ENCODE measurements around the gene DBP. TPM values are rescaled to one million over a fixed set of nuclear protein-coding genes. Genes with fewer than 3 reads are reported as not detected.
A peak's percentile ranks its signal among the peaks of the same experiment; 100 is the strongest.

DBP gene
- total RNA-seq, 2 experiments from 2014 or later, result 11.3 to 18.0 TPM

DNA sequence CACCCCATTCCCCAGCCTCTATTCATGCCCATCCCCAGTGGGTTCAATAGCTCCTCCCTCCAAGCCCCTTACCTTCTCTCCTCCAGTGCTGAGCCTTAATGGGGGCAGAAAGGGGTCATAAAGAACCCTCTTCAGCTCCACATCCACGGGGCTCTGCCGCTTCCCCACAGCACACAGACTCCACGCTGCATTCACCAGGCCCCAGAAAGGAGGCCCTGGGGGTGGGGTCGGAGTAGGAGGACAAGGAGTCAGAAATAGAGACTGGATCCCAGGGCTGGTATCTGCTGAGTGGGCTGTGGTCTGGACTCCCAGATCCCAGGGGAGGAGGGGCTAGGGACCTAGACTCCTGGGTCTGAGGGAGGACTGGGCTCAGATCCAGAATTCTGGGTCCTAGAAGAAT, 7.2 kb upstream of the DBP start:
- H3K4me1 Mint-ChIP-seq, result peaks cover 32% of the 10 kb centered on the region
- H3K36me3 Mint-ChIP-seq, result no peaks in the 10 kb centered on the region
- H3K27ac Mint-ChIP-seq, result no peak overlapping the region
- ATAC-seq (no peak), DNase-seq (no peak)
- no peak overlapping the region for H3K4me3 Mint-ChIP-seq
- CTCF ChIA-PET, result interaction anchor here (2.0 to 3.9 kb wide), 5 partner anchors 31 to 198 kb away, joined by 10 to 27 read pairs (median 19); partner anchors contain the start of gene RASIP1
- H3K27me3 Mint-ChIP-seq, result peaks cover 5% of the 10 kb centered on the region
- H3K9me3 Mint-ChIP-seq (ENCODE audit: low read depth), result no peaks in the 10 kb centered on the region

DNA sequence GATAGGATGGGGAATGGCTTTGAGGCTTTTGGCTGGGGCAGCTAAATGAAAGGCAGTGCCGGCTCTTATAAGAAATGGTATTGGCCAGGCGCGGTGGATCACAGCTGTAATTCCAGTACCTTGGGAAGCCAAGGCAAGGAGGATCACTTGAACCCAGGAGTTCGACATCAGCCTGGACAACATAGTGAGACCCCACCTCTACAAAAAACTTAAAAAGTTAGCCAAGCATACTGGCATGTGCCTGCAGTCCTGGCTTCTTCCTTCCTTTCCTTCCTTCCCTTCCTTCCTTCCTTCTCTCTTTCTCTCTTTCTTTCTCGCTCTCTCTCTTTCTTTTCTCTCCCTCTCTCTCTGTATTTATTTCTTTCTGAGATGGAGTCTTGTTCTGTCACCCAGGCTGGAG, 5.7 kb upstream of the DBP start:
- DNase-seq (no peak), ATAC-seq (no peak)
- no peak overlapping the region for H3K4me3 Mint-ChIP-seq
- H3K36me3 Mint-ChIP-seq, result peaks cover 3% of the 10 kb centered on the region
- no peak overlapping the region for H3K27ac Mint-ChIP-seq
- H3K9me3 Mint-ChIP-seq (ENCODE audit: low read depth), result no peaks in the 10 kb centered on the region
- peaks cover 5% of the 10 kb centered on the region for H3K27me3 Mint-ChIP-seq
- CTCF ChIA-PET, result interaction anchor here (0.9 to 3.9 kb wide), 2 partner anchors 32 to 96 kb away, joined by 3 to 27 read pairs; partner anchors contain the start of gene RASIP1
- peaks cover 39% of the 10 kb centered on the region for H3K4me1 Mint-ChIP-seq

DNA sequence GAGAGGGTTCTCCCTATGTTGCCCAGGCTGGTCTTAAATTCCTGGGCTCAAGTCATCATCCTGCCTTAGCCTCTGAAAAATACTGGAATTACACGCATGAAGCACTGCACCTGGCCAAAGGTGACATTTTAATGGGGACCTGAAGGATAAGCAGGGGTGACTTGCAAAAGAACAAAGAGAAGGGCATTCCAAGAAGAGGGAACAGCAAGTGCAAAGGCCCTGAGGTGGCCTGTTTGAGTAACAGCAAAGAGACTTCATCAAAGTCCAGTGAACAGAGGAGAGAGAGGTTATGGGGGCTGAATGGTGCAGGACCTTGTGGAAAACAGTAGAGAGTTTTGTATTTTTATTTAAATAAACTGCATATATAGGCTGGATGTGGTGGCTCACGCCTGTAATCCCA, 4.7 kb upstream of the DBP start:
- DNase-seq, result no peak
- H3K27ac Mint-ChIP-seq, result no peak overlapping the region
- CTCF ChIA-PET, result interaction anchor here (0.6 kb wide), 1 partner anchor 71 kb away, joined by 3 read pairs; no protein-coding TSS in a partner anchor
- peaks cover 41% of the 10 kb centered on the region for H3K4me1 Mint-ChIP-seq
- H3K36me3 Mint-ChIP-seq, result peaks cover 3% of the 10 kb centered on the region
- H3K4me3 Mint-ChIP-seq, result no peak overlapping the region
- ATAC-seq, result no peak
- H3K9me3 Mint-ChIP-seq (ENCODE audit: low read depth), result no peaks in the 10 kb centered on the region
- peaks cover 5% of the 10 kb centered on the region for H3K27me3 Mint-ChIP-seq

DNA sequence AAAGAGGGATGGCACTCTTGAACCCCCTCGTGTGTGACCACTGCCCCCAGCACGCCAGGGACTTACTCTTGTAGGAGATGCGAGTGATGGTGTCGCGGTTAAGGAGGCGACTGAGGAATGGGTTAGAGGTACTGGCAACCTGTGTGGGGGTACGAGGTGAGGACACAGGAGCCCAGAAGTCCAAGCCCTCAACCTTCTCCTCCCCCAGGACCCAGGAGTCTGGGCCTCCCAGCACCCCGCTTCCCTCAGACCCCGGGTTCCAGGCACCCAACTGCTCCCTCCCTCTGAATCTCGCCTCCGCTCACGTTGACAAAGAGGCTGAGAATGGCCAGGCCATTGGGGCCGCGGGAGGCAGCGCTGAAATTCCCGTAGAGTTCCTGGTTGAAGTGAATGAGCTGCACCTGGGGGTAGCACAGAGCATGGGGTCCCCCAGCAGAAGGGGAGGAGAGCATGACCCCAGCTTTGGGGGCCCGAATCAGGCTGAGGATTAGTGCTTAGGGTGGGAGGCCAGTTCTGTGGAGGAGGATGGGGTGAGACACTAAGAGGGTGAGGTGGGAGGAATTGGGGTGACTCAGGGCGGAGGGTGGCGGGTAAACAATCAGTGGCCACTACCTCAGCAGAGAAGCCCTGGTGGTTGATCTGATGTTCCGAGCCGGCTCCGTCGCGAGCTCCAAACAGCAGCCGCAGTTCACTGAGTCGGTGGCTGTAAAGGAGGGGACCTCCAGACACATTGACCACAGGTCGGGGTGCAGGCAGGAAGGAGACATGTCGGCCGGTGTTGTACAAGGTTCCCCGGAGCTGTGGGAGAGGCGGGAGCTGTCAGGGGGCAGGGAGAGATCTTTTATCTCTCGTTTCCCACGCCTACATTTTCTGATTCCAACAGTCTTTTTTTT, 2.5 kb upstream of the DBP start:
- CTCF ChIA-PET, result interaction anchor here (0.7 kb wide), 1 partner anchor 133 kb away, joined by 3 read pairs; no protein-coding TSS in a partner anchor
- H3K27ac Mint-ChIP-seq, result peak overlapping the region; percentile 98
- ATAC-seq (no peak), DNase-seq (no peak)
- no peaks in the 10 kb centered on the region for H3K9me3 Mint-ChIP-seq (ENCODE audit: low read depth)
- peaks cover 5% of the 10 kb centered on the region for H3K27me3 Mint-ChIP-seq
- peaks cover 37% of the 10 kb centered on the region for H3K4me1 Mint-ChIP-seq
- H3K36me3 Mint-ChIP-seq, result peaks cover 3% of the 10 kb centered on the region
- H3K4me3 Mint-ChIP-seq, result peak overlapping the region; percentile 63

DNA sequence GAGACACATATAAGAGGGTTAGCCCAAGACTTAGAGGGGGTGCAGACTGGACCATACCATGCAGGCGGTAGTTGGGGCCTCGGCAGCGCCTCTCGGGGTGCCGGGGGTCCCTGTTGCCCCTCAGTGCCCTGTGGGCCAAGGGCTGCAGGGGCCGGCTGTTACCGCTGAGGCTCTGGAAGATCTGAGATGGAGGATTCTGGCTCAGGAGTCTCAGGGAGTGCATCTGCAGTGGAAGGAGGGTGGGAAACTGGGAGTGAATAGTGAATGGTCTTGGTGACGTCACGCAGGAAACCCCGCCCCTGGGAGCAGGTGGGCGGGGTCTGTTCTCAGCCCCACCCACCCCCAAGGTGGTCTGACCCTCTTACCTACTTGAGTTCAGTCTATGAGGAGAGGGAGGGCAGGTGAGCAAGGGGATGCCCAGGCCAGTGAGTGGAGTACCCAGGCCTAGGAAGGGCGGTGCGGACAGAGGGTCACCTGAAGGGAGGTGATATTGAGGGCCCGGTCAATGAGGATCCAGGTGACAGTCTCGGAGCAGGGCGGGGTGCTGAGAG, 1.7 kb upstream of the DBP start:
- Mint-ChIP-seq H3K36me3 (peaks cover 3% of the 10 kb centered on the region), H3K4me1 (peaks cover 45% of the 10 kb centered on the region), H3K27ac (peak overlapping the region; percentile 98), H3K4me3 (peak overlapping the region; percentile 98), H3K27me3 (peaks cover 5% of the 10 kb centered on the region), H3K9me3 (ENCODE audit: low read depth) (no peaks in the 10 kb centered on the region)
- CTCF ChIA-PET, result no interaction called here
- ATAC-seq (no peak), DNase-seq (no peak)

DNA sequence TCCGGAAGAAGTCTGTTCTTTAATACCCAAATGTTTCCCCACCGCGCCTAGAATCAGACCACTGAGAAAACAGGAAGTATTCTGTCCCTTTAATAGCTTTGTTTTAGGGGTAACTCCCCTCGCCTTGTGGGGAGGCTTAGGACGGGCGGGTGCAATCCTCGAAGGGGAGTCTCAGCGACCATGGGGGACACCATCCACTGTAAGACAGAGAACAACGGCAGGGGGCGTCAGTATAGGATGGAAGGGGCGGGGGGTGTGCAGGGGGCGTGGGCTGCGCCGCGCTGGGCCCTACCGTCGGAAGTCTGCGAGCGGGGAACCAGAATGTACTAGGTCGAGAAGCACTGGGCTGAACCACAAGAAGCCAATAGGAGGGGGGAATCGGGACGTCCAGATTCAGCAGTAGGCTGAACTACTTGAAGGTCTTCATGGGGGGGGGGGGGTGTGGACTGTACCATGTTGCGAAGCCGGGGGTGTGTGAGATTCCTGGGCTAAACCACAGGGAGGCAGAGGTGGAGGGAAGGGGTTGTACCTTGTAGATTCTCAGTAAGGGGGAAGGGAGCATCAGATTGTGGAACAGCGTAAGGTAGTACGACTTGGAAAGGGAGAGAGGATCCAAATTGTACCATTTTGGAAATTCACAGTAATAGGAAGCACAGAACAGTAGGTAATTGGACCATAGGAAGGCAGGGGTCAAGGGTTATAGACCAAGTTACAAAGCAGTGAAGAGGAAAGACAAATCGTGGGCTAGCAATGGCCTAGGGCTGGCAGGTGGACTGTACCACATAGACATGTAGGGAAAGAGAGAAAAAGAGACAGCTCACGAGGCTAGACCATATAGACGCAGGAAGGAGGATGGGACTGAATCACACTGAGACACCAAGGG, 1.0 kb upstream of the DBP start:
- Mint-ChIP-seq H3K27ac (peak overlapping the region; percentile 98), H3K27me3 (peaks cover 5% of the 10 kb centered on the region), H3K4me1 (peaks cover 49% of the 10 kb centered on the region), H3K9me3 (ENCODE audit: low read depth) (no peaks in the 10 kb centered on the region), H3K36me3 (peaks cover 3% of the 10 kb centered on the region), H3K4me3 (peak overlapping the region; percentile 98)
- ATAC-seq (peak; percentile 31), DNase-seq (peak; percentile 92)
- CTCF ChIA-PET, result no interaction called here

DNA sequence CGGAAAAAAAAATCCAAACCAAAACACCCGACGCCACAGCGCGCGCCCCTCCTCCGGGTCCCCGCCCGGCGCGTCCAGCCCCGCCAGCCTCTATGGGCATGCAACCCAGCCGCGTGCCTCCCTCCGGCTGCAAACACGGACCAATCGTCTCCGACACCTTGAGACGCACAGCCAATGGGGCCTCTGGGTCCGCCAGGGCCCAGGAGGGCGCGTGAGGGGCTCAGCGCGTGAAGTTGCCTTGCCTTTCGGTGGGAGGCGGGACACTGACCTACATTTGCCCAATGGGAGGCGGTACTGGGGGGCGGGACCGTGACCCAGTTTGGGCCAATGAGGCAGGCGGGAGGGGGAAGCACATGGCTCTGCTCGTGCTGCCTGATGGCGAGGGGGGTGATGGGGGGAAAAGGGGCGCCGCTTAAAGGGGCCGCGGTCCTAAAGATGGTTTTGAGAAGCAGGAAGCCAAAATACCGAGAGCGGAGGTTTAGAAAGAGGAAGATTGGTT, 319 bp upstream of the DBP start:
- peak overlapping the region; percentile 98 for H3K4me3 Mint-ChIP-seq
- H3K27me3 Mint-ChIP-seq, result peaks cover 5% of the 10 kb centered on the region
- peaks cover 49% of the 10 kb centered on the region for H3K4me1 Mint-ChIP-seq
- ATAC-seq (peak; percentile 84), DNase-seq (peak; percentile 100)
- CTCF ChIA-PET, result interaction anchor here (1.5 kb wide), 1 partner anchor 9 kb away, joined by 5 read pairs; the partner anchor contains the start of gene CA11
- peaks cover 3% of the 10 kb centered on the region for H3K36me3 Mint-ChIP-seq
- peak overlapping the region; percentile 98 for H3K27ac Mint-ChIP-seq
- no peaks in the 10 kb centered on the region for H3K9me3 Mint-ChIP-seq (ENCODE audit: low read depth)

DNA sequence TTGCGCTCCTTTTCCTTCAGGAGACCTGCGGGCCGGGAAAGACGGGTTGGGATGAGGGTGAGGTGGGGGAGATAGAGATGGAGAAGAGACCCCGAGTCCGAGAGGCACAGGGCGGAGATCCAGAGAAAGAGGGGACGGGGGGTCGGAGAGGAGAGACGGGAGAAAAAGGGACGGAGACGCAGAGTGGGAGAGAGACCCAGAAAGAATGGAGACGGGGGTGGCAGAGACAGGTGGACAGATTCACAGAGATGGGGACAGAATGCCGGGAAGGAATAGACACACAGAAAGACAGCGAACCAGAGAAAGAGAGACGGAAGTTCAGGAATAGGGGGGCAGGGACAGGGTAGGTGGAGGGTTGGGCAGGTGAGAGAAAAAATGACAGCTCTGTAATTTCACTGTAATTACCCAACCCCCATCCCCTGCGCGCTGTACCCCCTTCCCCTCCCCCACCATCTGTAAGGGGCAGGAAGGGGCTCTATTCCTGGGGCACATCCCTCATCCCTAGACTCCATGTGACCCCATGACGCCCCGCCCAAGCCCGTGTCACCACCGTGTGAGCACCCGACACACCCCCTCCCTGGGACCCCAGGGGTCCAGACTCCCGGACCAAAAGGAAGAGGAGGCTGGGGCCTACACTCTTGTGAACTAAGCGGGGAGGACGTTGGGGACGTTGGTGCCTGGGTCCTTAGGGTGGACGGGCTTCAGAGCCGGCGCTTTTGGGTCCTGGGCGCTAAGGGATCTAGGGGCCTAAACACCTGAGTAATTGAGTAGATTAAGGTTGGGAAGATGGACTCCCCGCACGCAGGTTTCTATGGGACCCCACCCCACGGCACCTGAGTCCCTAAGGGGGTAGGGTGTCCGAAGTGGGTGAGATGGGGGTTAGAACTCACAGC, 967 bp downstream of the DBP start:
- CTCF ChIA-PET, result interaction anchor here (1.1 to 1.5 kb wide), 2 partner anchors 9 to 10 kb away, joined by 3 to 5 read pairs; partner anchors contain the start of gene CA11
- Mint-ChIP-seq H3K27me3 (peaks cover 3% of the 10 kb centered on the region), H3K4me3 (peak overlapping the region; percentile 98), H3K4me1 (peaks cover 48% of the 10 kb centered on the region), H3K27ac (peak overlapping the region; percentile 95), H3K9me3 (ENCODE audit: low read depth) (no peaks in the 10 kb centered on the region), H3K36me3 (peaks cover 3% of the 10 kb centered on the region)
- peak; percentile 71 for DNase-seq
- no peak for ATAC-seq

DNA sequence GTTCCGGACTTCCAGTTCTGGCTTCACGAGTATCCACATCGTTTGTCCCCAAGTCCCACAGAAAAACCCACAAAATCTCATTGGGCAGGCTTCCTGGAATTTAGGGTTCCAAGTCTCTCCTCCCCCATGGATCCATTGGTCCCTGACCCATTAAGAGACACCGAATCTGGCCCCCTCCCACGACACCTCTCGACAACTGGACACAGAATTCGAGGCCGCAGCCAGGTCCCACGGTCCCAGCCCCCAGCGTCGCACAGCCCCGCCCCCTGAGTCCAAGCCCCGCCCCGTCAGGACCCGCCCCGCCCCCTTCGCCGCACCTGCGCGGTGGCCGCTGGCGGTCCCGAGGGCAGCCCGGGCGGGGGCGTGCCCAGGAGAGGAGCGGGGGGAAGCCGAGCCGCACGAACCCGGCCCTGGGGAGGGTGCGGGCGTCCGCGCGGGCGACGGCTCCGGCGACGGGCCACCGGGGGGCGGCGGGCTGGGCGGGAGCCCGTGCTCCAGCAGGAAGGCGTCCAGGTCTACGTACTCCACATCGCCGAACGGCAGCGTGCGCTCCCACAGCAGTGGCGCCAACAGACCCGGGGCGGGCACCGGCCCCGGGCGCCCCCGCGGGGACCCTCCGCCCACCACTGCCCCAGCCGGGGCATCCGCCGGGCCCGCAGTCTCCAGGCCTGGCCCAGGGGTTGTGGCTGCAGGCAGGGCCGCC, 1.8 kb downstream of the DBP start:
- Mint-ChIP-seq H3K36me3 (peaks cover 3% of the 10 kb centered on the region), H3K27ac (peak overlapping the region; percentile 95), H3K9me3 (ENCODE audit: low read depth) (no peaks in the 10 kb centered on the region), H3K27me3 (peaks cover 2% of the 10 kb centered on the region), H3K4me1 (peaks cover 48% of the 10 kb centered on the region), H3K4me3 (peak overlapping the region; percentile 98)
- DNase-seq (peak; percentile 80), ATAC-seq (peak; percentile 10)
- CTCF ChIA-PET, result no interaction called here

DNA sequence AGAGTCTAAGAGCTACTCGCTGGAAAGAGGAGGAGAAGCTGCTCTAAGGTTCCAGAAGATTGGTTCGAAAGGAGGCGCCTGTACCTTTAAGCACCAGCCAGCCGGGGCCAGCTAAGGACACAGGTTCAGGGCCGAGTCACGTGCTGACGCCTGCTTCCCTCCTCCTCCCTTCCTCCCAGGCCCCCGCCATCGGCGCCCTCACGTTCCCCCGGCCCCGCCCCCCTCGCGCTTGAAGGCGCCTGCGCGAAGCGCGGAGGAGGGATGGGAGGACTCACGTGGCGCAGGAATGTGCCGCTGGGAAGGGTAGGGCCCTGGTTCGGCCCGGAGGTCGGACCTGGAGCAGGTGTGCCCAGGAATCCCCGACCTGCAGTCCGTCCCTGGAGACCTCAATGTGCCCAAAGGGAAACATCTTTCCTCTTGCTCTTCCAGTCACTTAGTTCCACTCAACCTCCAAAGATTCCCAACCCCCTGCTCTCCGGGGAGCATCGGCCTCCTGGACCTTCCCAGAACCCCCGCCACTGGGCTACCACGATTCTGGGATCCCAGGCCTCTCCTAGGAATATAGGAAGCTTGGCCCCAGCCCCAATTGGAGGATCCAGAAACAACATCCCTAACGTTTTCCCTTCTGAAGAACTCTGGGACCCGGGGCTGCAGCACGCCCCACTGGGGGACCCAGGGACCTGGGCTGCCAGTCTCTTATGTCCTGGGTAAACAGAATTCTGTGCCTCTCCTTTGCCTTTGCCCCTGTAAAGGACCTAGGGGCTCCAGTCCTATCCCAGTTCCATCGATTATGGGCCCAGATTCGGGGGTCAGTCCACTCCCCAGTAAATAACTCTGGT, 2.5 kb downstream of the DBP start:
- CTCF ChIA-PET, result interaction anchor here (0.8 to 1.8 kb wide), 3 partner anchors 11 to 50 kb away, joined by 4 to 6 read pairs (median 5); partner anchors contain the start of genes CA11, RPL18 and SPHK2
- peak overlapping the region; percentile 68 for H3K4me3 Mint-ChIP-seq
- H3K36me3 Mint-ChIP-seq, result peaks cover 6% of the 10 kb centered on the region
- no peaks in the 10 kb centered on the region for H3K9me3 Mint-ChIP-seq (ENCODE audit: low read depth)
- ATAC-seq (peak; percentile 28), DNase-seq (peak; percentile 96)
- H3K4me1 Mint-ChIP-seq, result peaks cover 44% of the 10 kb centered on the region
- no peaks in the 10 kb centered on the region for H3K27me3 Mint-ChIP-seq
- H3K27ac Mint-ChIP-seq, result peak overlapping the region; percentile 84

DNA sequence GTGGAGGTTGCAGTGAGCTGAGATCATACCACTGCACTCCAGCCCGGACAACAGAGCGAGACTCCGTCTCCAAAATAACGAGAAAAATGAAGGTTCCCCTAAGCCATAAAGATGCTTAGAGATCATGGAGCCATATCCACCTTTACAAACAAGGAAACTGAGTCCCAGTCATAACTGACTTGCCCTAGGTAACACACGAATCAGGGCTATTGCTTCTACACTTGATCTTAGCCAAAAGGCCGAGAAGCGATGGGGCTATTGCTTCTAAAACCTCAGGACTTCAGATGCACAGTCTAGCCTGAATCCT, 3.2 kb downstream of the DBP start:
- Mint-ChIP-seq H3K27ac (peak overlapping the region; percentile 84), H3K9me3 (ENCODE audit: low read depth) (no peaks in the 10 kb centered on the region), H3K27me3 (no peaks in the 10 kb centered on the region), H3K4me1 (peaks cover 40% of the 10 kb centered on the region), H3K4me3 (peak overlapping the region; percentile 68), H3K36me3 (peaks cover 6% of the 10 kb centered on the region)
- DNase-seq, result no peak
- no peak for ATAC-seq
- CTCF ChIA-PET, result interaction anchor here (0.8 to 1.8 kb wide), 3 partner anchors 11 to 50 kb away, joined by 4 to 6 read pairs (median 5); partner anchors contain the start of genes CA11, RPL18 and SPHK2
